Right lobe of liver (tissue), 6 donors: ENCODE measurements around the gene SLC44A2. TPM values are rescaled to one million over a fixed set of nuclear protein-coding genes. Genes with fewer than 3 reads are reported as not detected.
"Not testable (repeated sequence)": the region's sequence is repeated elsewhere in the genome, so short reads cannot be mapped to it uniquely, and the experiment has no call there.

Experiments used
- ATAC-seq, 4 donors: fragments of 200-7000 bp; cut with Tn5 transposase; one replicate each; pipeline ENCODE4 v1.9.1; 2020; ENCODE audit warnings: mild to moderate bottlenecking in 4 of 4, moderate library complexity in 4 of 4
- DNase-seq, 3 donors: peaks; one replicate each; pipeline ENCODE4 v3.0.0-alpha.2; 2020
- H3K27ac ChIP-seq, 3 donors: fragments of 200-600 bp; one replicate each; pipeline ENCODE4 v1.8.0; 2022
- H3K27me3 ChIP-seq, 2 donors: fragments of 200-600 bp; one replicate each; pipeline ENCODE4 v1.8.0; 2022
- H3K36me3 ChIP-seq, 4 donors: fragments of 200-600 bp; sonication (generic) in 1 of 4; one replicate each; pipeline versions ENCODE4 v1.5.1 to v1.8.0; 2017 to 2022; ENCODE audit warnings: control low read depth in 1 of 4
- H3K4me1 ChIP-seq, 4 donors: fragments of 200-600 bp; sonication (generic) in 1 of 4; one replicate each; pipeline versions ENCODE4 v1.5.1 to v1.8.0; 2017 to 2022; ENCODE audit warnings: control low read depth in 1 of 4
- H3K4me3 ChIP-seq, 3 donors: fragments of 200-600 bp; one replicate each; pipeline ENCODE4 v1.8.0; 2022
- H3K9me3 ChIP-seq, 4 donors: fragments of 200-600 bp; sonication (generic) in 1 of 4; one replicate each; pipeline versions ENCODE4 v1.5.1 to v1.8.0; 2017 to 2022; ENCODE audit warnings: control low read depth in 1 of 4
- POLR2A ChIP-seq: fragments of 450-650 bp; IDR thresholded peaks from one replicate; pipeline ENCODE4 v1.6.1; 2017; ENCODE audit warnings: antibody characterized with exemption, mild to moderate bottlenecking
- whole genome bisulfite sequencing: methylation state at CpG from one replicate; pipeline ENCODE4 v1.1.6; 2018; ENCODE audit warnings: low coverage, low lambda C conversion rate; ENCODE audit not compliant: insufficient coverage; ENCODE audit errors: missing lambda C conversion rate; 5-methylcytosine and 5-hydroxymethylcytosine counted together
- intact Hi-C, 2 donors: fragments of 100-400 bp; cut with DNase I; formaldehyde crosslinking; loops; one replicate each; pipeline versions ENCODE4 v1.11.2 to v1.14.1; 2022
- total RNA-seq, 6 experiments: library from RNA; depleted of rRNA in 2 of 6; stranded (reverse); fragments of >200 nt in 2 of 6; fragmentation: NEBNext Ultra II Directional in 3 of 6; extraction: Animal tissue kit (Norgen Biotek cat#: 25700) in 3 of 6; gene quantifications; one replicate each; pipeline versions ENCODE4 v1.1.0 to v1.2.4, GENCODE V29; 2016 to 2023
- TF ChIP-seq, protein P1 (sequence below), 4 donors: fragments of 200-600 bp in 3 of 4; fragments of 450-650 bp in 1 of 4; IDR thresholded peaks; one replicate each; pipeline versions ENCODE4 v1.5.1 to v1.8.0; 2016 to 2022; ENCODE audit warnings: antibody characterized with exemption in 4 of 4, mild to moderate bottlenecking in 2 of 4
- donor health status: DM: no; HTN: yes; CAD: no.
- donor health status: DM: no; HTN: no; CAD: no.
- donor health status: DM: no; HTN: no; CAD: no.
- donor health status: DM: no; HTN: yes; CAD: no.
- donor health status: DM: no; HTN: yes; CAD: no.

SLC44A2 gene
- total RNA-seq, 6 experiments from 2014 or later, result 11.7 to 18.5 (median 15.6) TPM

DNA sequence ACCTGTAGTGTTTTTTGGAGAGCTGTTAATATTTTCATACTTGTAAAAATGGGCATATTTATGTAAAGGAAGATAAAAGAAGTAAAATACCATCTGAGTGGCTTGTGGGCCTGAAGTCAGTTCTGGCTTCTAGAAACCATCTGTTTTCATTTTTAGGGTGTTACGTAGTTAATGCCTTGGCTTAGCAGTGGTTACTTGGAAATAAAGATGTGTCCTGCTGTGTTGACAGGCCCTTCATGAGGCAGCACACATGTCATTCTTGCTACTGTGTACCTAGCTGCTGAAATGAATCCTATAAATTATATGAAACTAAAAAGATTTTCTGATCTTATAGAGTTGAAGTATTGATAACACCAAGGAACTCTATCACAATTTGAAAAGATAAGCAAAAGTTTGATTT is 44.8 kb downstream of the SLC44A2 start:
- Histone ChIP-seq H3K9me3 (no peaks in the 10 kb centered on the region), H3K36me3 (peaks cover 0 to 18% (median 6%) of the 10 kb centered on the region in 4 donors), H3K27ac (no peak overlapping the region), H3K4me1 (peaks cover 0 to 20% (median 5%) of the 10 kb centered on the region in 4 donors), H3K4me3 (no peak overlapping the region), H3K27me3 (no peaks in the 10 kb centered on the region)
- 81% methylated on average over 1 of the region's 1 CpG for WGBS
- TF ChIP-seq POLR2A, result no peak
- TF ChIP-seq, protein P1, sequence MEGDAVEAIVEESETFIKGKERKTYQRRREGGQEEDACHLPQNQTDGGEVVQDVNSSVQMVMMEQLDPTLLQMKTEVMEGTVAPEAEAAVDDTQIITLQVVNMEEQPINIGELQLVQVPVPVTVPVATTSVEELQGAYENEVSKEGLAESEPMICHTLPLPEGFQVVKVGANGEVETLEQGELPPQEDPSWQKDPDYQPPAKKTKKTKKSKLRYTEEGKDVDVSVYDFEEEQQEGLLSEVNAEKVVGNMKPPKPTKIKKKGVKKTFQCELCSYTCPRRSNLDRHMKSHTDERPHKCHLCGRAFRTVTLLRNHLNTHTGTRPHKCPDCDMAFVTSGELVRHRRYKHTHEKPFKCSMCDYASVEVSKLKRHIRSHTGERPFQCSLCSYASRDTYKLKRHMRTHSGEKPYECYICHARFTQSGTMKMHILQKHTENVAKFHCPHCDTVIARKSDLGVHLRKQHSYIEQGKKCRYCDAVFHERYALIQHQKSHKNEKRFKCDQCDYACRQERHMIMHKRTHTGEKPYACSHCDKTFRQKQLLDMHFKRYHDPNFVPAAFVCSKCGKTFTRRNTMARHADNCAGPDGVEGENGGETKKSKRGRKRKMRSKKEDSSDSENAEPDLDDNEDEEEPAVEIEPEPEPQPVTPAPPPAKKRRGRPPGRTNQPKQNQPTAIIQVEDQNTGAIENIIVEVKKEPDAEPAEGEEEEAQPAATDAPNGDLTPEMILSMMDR (IDR thresholded peaks at IDR 0.05), result no peak
- DNase-seq (no peak), ATAC-seq (no peak)
- intact Hi-C loops, result no loop called here

- Histone ChIP-seq H3K27ac (no peak overlapping the region), H3K36me3 (peaks cover 0 to 22% (median 7%) of the 10 kb centered on the region in 4 donors), H3K4me1 (peaks cover 0 to 23% (median 5%) of the 10 kb centered on the region in 4 donors), H3K9me3 (no peaks in the 10 kb centered on the region), H3K27me3 (no peaks in the 10 kb centered on the region), H3K4me3 (no peak overlapping the region)
- WGBS, result 86% methylated on average over 10 of the region's 24 CpGs
- intact Hi-C loops, result no loop called here
- TF ChIP-seq POLR2A, result no peak
- TF ChIP-seq, protein P1 (IDR thresholded peaks at IDR 0.05), result no peak
- no peak for DNase-seq
- no peak for ATAC-seq
Measured at GRCh38 chr19:10670876-10671804, 45.8 kb downstream of the SLC44A2 start.

- Histone ChIP-seq H3K4me1 (peaks cover 0 to 27% (median 6%) of the 10 kb centered on the region in 4 donors), H3K36me3 (peaks cover 0 to 23% (median 8%) of the 10 kb centered on the region in 4 donors)
- H3K9me3 ChIP-seq, intact Hi-C loops, H3K27me3 ChIP-seq, H3K4me3 ChIP-seq, ATAC-seq, DNase-seq, H3K27ac ChIP-seq: not testable (repeated sequence)
- WGBS, result 93% methylated on average over 2 of the region's 3 CpGs
Measured at GRCh38 chr19:10671922-10672321, 46.6 kb downstream of the SLC44A2 start.

- DNase-seq, H3K4me3 ChIP-seq, H3K9me3 ChIP-seq, intact Hi-C loops, ATAC-seq, H3K27ac ChIP-seq, H3K27me3 ChIP-seq: not testable (repeated sequence)
- Histone ChIP-seq H3K4me1 (peaks cover 0 to 39% (median 13%) of the 10 kb centered on the region in 4 donors), H3K36me3 (peaks cover 0 to 48% (median 30%) of the 10 kb centered on the region in 4 donors)
- WGBS, result 63% methylated on average over 8 of the region's 8 CpGs
Measured at GRCh38 chr19:10675214-10675613, 49.9 kb downstream of the SLC44A2 start.

DNA sequence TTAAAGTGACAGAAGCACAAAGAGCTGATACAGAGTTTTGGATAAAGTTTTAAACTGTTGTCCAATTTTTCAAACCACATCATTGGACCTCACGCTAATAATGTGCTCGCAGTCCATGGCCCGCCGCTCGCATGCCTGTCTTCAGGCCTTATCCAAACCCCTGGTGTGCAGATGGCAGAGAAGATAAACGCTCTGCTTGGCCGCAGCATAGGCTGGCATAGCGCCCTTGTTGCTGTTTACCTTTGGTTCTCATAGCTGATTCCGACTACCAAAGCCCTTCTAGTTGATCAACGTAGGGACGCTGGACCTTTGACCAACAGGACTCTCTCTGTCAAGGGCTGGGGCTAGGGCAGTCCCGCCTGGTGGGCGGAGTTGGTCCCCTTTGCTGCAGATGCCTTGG is 52.4 kb downstream of the SLC44A2 start:
- DNase-seq (peak; percentile 86 to 94 (median 93)), ATAC-seq (peak; percentile 96 to 98 (median 96))
- intact Hi-C loops, result no loop called here
- Histone ChIP-seq H3K36me3 (peaks cover 7 to 67% (median 48%) of the 10 kb centered on the region in 4 donors), H3K4me3 (no peak overlapping the region), H3K27me3 (no peaks in the 10 kb centered on the region), H3K9me3 (no peaks in the 10 kb centered on the region), H3K27ac (peak overlapping the region in 1 of 3 donors; percentile 12), H3K4me1 (peaks cover 0 to 29% (median 10%) of the 10 kb centered on the region in 4 donors)
- TF ChIP-seq, protein P1 (IDR thresholded peaks at IDR 0.05), result no peak
- no peak for TF ChIP-seq POLR2A
- WGBS, result 48% methylated on average over 9 of the region's 13 CpGs
